HG03025 (cell line): ENCODE results near the gene DNAH10.

Experiments
- ATAC-seq: cut with Tn5 transposase; IDR thresholded peaks from one replicate; pipeline ENCODE4 v1.9.1; 2021; ENCODE audit warnings: mild to moderate bottlenecking, moderate library complexity; ENCODE audit not compliant: unreplicated experiment, low FRiP score

Gene DNAH10, protein sequence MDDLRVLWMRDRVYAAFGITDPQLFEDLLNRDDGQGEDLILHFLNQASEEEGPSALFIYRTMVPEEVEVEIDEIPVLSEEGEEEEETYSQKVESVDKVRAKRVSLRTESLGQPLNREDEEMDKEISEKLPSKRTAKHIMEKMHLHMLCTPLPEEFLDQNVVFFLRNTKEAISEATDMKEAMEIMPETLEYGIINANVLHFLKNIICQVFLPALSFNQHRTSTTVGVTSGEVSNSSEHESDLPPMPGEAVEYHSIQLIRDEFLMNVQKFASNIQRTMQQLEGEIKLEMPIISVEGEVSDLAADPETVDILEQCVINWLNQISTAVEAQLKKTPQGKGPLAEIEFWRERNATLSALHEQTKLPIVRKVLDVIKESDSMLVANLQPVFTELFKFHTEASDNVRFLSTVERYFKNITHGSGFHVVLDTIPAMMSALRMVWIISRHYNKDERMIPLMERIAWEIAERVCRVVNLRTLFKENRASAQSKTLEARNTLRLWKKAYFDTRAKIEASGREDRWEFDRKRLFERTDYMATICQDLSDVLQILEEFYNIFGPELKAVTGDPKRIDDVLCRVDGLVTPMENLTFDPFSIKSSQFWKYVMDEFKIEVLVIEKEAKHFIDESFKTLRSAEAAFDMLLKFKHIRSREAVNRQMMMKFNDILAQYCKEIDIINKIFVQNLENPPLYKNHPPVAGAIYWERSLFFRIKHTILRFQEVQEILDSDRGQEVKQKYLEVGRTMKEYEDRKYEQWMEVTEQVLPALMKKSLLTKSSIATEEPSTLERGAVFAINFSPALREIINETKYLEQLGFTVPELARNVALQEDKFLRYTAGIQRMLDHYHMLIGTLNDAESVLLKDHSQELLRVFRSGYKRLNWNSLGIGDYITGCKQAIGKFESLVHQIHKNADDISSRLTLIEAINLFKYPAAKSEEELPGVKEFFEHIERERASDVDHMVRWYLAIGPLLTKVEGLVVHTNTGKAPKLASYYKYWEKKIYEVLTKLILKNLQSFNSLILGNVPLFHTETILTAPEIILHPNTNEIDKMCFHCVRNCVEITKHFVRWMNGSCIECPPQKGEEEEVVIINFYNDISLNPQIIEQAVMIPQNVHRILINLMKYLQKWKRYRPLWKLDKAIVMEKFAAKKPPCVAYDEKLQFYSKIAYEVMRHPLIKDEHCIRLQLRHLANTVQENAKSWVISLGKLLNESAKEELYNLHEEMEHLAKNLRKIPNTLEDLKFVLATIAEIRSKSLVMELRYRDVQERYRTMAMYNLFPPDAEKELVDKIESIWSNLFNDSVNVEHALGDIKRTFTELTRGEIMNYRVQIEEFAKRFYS (N-terminal part only)

DNA sequence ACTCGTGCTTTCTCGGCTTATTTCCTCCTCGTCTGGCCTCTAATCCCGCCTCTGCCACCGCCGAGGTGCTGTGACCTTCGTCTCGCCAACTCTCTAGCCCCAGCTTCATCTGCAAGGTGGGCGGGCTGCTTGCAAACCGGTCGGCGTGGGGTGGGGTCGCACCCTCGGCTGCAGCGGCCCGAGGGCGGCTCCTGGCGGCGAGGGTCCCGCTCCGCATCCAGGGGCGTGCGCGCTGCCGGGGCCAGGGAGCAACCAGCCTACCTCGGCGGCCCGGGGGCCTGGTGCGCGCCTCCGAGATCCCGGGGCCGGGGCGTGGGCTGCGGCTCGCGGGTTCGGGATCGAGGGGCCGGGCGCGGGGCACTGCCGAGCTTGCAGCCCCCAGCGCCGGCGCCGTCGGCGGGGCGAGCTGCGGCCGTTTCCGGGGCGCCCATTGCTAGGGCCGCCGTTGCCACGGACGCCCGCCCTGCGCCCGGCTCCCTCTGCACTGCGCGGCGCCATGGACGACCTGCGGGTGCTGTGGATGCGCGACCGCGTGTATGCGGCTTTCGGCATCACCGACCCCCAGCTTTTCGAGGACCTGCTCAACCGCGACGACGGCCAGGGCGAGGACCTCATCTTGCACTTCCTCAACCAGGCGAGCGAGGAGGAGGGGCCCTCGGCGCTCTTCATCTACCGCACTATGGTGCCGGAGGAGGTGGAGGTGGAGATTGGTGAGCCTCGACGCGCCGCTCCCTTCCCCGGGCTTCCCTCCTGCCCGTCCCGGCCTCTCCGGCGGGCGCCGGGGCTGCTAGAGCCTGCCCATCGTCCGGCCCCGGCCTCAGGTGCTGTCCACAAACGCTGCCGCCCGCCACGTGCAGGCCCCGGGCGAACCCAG lies at the start of gene DNAH10:
TSS of gene DNAH10 (plus strand) at position 461 of the 874 bp plus-strand sequence. CDS start at position 497, 36 bp downstream.
- peak; percentile 64 for ATAC-seq

DNA sequence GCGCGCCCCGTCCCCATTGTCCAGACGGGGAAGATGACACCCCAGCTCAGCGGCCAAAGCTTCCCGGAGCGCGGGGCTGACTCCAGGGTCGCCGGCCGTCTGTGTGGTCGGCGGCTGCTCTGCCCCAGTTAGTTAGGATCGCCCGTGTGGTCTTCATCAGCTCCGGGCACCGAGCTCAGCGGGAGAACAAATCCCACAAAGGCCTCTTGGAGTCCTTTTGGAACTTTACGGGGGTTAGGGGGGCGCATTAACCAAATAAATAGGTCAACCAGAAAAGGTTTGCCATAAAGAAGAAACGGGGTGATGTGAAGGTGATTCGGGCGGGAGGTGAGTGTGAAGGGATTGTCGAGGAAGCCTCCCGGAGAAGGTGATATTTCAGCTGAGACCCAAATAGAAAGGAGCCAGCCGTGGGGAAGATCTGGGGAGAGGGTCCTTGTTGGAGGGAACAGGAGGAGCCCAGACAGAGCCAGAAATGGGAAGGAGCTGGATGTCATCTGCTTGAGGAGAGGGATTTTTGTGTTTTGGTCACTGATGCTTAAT lies 49.3 kb upstream of the DNAH10 start:
- ATAC-seq = no peak

DNA sequence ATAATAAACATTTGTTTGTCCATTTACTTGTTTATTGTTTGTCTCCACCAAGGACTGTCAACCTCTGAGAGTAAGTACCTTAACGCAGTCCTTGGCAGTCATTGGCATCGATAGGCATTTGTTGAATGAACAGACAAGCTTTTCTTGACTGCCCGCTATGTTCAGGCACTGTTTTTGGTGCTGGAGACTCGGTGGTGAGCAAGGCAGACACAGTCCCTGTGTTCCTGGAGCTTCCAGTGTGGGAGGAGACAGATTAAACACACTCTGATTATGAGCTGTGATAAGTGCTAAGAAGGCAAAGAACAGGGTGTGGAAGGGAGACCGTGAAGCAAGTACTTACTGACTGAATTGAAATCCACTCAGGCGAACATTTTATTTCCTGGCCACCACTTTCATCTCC lies 48.7 kb upstream of the DNAH10 start:
- ATAC-seq = no peak

DNA sequence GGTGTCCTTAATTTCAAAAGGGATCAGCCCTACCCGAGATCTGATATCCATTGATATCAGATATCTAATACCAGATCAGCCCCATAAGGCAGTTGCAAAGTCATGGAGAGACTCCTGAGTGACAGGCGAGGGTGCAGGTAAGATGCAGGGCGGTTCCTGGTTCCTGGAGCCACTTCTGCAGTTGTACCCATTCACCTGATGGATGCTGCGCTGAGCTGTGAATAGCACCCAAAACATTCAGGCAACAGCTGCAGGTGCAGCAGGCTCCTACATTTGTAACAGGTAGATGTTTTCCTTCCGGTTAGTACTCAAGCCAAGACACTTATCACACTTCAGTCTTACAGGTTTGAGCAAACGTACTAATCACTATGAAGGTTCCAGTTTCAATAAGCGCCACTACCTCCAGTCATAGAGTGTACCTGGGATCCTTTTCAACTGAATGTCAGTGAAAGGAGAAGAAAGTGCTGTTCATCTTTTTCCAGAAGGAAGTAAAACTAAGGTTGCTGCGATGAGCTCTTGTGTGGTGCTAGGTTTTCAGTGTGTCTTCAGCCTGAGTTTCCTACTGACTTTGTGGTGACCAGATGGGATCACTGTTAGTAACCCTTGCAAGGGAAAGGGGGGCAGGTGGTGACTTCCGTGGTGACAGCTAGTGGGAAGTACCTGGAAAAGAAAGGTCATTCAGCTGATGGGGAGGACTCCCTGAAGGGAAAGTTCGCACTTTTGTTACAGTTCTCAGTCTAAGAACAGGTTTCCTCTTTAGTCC lies 48.1 kb upstream of the DNAH10 start:
- ATAC-seq = no peak

DNA sequence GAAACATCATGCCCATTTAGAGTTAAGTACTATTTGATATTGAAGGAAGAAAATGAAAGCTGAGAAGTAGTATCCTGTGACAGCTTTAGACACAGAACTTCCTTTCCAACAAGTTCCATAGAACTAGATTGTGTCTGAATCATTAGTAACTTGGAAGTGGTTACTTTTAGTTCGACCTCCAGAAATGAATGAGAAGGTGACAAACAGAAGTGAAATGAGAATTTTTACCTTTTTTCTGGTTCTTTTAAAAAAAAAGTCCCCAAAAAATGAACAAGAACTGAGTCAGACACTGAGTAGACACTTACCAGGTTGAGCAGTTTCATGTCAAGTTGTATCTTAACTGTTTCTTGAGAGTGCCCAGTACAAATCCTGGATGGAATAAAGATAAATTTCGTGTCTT lies 46.9 kb upstream of the DNAH10 start:
- no peak for ATAC-seq

DNA sequence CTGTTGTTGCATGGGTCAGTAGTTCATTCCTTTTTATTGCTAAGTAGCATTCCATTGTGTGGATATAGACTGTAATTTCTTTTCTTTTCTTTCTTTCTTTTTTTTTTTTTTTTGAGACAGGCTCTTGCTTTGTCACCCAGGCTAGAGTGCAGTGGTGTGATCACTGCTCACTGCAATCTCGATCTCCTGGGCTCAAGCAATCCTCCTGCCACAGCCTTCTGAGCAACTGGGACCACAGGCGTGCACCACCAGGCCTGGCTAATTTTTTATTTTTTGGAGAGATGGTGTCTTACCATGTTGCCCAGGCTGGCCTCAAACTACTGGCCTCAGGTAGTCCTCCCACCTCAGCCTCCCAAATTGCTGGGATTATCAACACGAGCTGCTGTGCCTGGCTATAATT lies 44.8 kb upstream of the DNAH10 start:
- ATAC-seq = no peak

DNA sequence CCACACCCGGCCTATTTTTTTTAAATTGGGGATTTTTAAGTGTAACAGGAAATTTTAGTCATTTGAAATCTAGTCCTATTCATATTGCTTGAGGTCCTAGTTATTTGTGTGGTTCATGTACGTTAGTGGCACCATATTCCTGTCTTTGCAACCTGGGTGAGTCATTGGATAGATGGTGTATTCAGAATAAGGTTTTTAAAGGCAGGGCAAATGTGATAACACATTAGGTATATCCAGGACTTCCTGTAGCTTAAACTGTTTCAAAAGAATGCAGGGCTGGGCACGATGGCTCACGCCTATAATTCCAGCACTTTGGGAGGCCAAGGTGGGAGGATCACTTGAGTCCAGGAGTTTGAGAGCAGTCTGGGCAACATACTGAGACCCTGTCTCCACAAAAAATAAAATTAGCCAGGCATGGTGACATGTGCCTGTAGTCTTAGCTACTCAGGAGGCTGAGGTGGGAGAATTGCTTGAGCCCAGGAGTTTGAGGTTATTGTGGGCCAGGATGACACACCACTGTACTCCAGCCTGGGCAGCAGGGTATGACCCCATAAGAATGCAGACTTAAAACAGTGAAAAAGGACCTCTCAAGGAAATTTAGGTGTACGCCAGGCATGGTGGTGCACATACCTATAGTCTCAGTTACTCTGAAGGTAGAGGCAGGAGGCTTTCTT lies 41.8 kb upstream of the DNAH10 start:
- ATAC-seq = no peak

DNA sequence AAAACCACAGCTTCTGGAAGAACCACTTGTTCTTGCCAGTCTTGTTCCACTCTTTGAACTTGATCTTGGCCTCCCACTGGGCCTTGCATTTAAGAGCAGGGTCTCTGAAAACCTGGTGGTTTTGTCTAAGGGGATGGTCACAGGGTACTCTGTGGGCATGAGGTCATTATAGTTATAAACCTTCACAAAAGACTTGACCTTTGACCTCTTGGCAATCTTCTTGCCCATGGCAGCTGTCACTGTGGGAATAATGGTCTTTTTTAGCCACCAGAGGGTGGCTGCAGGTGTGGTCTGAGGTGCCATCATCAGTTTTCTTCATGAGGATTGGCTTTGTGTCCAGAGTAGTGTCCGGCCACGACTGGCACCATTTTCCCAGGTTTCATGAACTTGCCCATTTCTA lies 40.9 kb upstream of the DNAH10 start:
- no peak for ATAC-seq

DNA sequence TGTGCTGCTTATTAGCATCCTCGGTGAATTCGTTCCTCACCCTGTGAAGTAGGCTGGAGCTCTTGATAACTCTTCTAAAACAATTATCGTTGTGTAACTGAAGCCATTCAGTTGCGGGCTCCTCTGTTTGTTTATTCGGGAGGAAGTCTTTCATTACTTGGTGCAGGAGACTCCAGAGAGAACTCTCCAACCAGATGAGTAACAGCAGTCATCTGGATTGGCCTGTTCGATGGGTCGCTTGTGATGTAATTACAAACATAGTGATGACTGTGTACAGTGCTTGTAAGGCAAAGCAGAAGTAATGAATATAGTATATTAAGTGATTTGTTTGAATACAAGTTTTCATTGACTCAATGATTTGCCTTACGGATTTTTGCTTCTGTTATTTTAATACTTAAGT lies 39.1 kb upstream of the DNAH10 start:
- no peak for ATAC-seq

DNA sequence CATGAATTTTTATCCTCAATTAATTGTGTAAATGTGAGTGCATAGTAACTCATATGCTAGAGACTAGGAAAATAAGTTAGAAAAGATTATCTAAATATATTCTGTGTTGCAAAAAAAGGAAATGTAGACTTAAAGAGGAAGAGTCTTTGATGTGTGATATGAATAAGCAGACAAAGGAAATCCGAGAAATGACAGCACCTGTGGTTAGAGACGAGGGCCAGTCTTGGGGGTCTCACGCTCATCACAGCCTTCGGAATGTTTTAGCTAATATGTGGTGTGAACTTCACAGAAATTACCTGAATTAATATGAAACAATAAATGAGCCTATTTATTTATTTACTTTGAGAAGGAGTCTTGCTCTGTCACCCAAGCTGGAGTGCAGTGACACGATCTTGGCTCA lies 38.3 kb upstream of the DNAH10 start:
- no peak for ATAC-seq

DNA sequence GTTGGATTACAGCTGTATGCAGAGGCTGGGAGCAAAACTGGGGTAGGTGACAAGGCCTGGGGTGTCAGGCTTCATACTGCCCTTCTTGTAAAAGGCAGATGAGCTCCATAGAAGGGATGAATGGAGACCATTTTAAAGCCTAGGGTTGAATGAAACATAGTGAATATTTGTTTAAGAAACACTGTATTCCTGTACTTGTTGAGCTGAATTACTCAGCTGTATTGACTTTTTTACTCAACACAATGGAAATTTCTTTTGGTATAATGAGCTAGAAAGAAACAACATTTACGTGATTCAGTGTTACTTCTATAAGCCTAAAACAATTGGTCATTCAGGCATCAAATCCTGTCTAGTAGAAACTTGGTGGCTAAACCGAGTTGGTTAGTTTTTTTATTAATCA lies 35.9 kb upstream of the DNAH10 start:
- ATAC-seq = no peak

DNA sequence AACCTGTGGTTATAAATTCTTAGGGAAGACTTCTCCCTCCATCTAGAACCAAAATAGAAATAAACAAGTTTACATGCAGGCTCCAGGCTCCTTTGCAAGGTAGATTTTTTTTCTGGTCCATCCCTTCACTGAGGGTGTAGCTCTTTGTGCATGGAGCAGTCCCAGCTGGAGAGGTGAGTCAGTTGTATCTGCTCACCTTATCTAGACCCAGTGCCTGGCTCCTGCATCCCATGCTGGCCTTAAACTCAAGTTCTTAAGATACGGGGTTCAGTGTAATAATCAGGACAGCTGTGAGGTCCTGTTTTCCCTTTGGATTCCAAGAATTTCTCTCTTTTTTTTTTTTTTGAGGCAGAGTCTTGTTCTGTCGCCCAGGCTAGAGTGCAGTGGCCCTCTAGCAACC lies 35.1 kb upstream of the DNAH10 start:
- ATAC-seq = no peak

DNA sequence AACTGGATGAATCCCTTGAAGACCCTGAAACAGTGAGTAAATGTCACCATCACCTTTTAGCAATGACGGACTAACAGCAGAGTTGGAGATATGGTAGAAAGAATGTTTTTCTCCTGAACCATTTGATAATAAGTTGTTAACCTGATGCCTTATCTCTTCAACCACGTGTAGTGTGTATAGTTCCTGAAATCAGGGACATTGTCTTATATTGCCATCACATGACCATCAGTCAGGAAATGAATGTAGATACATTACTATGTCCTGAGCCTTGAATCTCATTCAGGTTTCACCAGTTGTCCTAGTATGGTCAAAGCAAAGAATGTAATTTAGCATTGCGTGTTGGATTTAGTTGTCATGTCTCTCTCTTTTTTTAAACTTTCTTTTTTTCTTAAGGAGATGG lies 34.2 kb upstream of the DNAH10 start:
- no peak for ATAC-seq

DNA sequence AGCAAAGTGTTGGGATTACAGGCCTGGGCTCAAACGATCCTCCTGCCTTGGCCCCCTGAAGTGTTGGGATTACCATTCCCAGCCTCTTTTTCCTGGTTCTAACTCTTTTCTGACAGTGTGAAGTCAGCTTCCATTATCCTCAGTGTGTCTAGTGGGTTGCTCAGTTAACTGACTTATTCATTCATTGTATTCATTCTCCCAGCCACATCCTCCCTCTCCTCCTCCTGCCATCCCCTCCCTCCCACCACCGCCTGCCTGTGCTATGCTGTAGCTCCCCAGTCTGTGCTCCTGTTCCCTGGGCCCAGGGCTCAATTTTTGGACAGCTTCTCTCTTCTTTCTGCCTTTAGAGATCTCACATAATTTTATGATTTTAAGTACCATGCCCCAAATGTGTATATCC lies 30.5 kb upstream of the DNAH10 start:
- no peak for ATAC-seq

DNA sequence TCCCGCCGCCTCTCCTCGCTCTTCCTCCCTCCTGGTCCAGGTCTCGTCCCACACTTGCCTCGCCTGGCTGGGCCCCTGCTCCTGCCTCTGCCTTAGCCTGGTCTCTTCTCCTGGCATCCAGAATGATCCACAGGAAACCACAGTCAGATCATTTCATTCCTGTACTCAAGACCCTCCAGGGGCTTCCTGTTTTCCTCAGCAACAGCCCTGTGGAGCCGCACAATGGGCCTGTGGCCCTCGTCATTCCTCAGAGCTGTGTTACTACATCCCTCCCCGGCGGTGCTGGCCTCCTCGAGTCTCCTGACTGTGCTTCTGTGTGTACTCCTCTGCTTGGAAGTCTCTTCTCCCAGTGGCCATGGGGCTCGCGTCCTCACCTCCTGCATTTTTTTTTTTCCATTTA lies 29.9 kb upstream of the DNAH10 start:
- no peak for ATAC-seq

DNA sequence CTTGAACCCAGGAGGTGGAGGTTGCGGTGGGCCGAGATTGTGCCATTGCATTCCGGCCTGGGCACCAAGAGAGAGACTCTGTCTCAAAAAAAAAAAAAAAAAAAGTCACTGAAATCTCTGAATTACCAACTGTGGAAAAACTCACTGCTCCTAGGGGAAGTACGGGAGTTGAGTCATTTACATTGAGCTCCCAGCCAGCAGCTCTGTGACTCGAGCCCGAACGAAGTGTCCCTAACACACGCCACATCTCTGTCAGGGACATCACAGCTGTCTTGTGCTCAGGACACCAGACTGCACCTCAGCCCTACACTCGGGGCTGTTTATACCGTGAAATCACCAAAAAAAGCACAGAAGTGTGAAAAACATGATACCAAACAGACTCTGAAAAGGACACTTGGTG lies 28.9 kb upstream of the DNAH10 start:
- no peak for ATAC-seq

DNA sequence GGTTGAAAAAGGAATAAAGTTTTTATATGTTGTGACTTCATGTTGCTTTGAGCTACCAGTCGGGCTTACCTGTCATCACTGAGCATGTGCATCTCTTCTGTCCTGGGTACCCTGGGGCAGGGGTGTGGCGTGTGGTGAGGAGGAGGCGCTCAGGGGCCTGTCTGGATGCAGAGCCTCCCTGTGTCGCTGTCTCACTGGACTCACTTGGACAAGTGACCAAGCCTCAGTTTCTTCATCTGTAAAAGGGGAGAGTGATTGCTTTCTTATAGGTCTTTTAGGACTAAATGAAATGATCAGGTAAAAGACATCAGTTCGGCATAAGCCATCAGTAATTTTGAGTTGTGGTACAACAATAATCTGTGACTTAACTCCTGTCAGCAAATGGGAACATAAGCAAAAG lies 27.8 kb upstream of the DNAH10 start:
- ATAC-seq = no peak

DNA sequence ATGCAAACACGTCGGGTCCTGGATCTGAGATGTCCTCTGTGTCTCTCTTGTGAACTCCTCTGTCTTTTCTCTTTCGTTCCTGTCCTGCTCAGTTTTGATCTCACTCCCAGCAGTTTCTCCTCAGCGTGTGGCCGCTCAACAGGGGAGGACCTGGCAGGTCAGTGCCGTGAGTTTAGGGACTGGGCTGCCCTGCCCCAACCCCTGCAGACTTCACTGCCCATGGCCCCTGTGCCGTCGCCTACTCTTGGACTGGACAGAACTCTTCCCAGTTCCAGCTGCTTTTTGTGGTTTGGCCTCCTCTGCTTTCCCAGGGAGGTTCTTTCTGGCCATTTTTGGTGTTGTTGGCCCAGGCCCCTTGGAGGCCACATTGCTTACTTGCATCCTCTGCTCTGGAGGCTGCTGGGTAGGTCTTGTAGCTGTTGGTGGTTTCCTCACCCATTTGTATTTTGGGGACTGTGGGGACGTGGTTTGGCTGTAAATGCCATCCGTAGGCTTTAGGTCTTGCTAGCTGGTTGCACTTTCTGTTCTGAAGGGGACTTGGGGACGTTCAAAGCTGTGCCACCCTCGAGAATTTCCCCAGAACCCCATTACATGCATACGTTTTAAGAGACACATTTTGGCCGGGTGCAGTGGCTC lies 20.0 kb upstream of the DNAH10 start:
- no peak for ATAC-seq
